HG03097 (cell line): Measurements from ENCODE around the gene KIT.

ENCODE experiments used
- ATAC-seq: cut with Tn5 transposase; IDR thresholded peaks from one replicate; pipeline ENCODE4 v1.9.1; 2021; ENCODE audit not compliant: unreplicated experiment, low FRiP score

KIT gene

GRCh38 chr4:54659749-54660535, 2.2 kb downstream of the KIT start:
- ATAC-seq: no peak

- ATAC-seq: no peak
Observed at GRCh38 chr4:54660591-54660990, 2.8 kb downstream of the KIT start.

GRCh38 chr4:54661169-54661568, 3.4 kb downstream of the KIT start:
- ATAC-seq: no peak

- no peak for ATAC-seq
Observed at GRCh38 chr4:54661686-54662085, 3.9 kb downstream of the KIT start.

- no peak for ATAC-seq
Observed at GRCh38 chr4:54662123-54662522, 4.4 kb downstream of the KIT start.

GRCh38 chr4:54662901-54663585, 5.3 kb downstream of the KIT start:
- ATAC-seq: no peak

GRCh38 chr4:54664400-54664799, 6.6 kb downstream of the KIT start:
- ATAC-seq: no peak

- ATAC-seq: no peak
Observed at GRCh38 chr4:54668014-54668611, 10.4 kb downstream of the KIT start.

- ATAC-seq: no peak
Observed at GRCh38 chr4:54669831-54670230, 12.1 kb downstream of the KIT start.

- no peak for ATAC-seq
Observed at GRCh38 chr4:54675721-54676461, 18.1 kb downstream of the KIT start.

- ATAC-seq: no peak
Observed at GRCh38 chr4:54676658-54677057, 18.9 kb downstream of the KIT start.

- no peak for ATAC-seq
Observed at GRCh38 chr4:54677416-54677815, 19.7 kb downstream of the KIT start.

GRCh38 chr4:54677853-54678650, 20.3 kb downstream of the KIT start:
- ATAC-seq: no peak

GRCh38 chr4:54678826-54679225, 21.1 kb downstream of the KIT start:
- no peak for ATAC-seq

- ATAC-seq: no peak
Observed at GRCh38 chr4:54679813-54680212, 22.1 kb downstream of the KIT start.

GRCh38 chr4:54683616-54684346, 26.0 kb downstream of the KIT start:
- peak; percentile 23 for ATAC-seq

GRCh38 chr4:54685810-54686209, 28.1 kb downstream of the KIT start:
- ATAC-seq: no peak

GRCh38 chr4:54687887-54688841, 30.4 kb downstream of the KIT start:
- peak; percentile 35 for ATAC-seq
